Measurements from ENCODE around the gene CMTM7.
"Not testable (repeated sequence)": the region's sequence is repeated elsewhere in the genome, so short reads cannot be mapped to it uniquely, and the experiment has no call there.

The CMTM7 gene

DNA sequence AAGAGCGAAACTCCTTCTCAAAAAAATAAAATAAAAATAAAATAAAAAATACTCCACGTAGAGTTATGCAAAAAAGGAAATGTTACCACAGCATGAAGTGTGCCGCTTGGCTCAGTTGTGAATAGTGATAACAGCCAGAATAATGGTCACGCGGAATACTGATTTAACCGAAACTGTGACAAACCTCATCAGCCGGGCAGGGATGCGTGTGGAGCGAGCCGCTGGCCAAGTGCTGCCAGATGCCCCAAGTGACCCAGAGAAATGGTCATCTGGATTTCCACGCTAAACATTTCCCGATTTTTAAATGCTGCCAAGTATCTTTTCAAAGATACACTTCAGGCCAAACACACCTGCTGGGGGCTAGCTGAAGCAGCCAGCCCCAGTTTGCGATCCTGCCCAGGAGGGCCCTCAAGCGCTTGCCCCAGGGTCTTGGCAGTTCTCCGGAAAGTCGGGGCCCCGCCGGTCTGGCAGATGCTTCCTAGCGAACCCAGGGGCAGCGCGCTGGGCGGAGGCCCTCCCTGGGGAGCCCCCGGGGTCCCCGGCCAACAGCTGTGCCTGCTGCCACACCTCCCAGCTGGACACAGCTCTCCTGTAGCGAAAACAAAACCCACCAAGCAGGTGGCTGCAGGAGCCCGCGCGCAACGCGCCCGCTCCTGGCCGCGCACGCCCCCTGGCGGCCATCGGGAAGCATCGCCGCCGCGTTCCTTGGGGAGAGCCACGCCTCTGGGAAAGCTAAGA, 75.8 kb downstream of the CMTM7 start:
- peak overlapping the region; percentile 38 for H3K4me2 ChIP-seq (ENCODE audit: low read length)
- no peaks in the 10 kb centered on the region for H3K27me3 ChIP-seq (ENCODE audit: control insufficient read depth, insufficient read depth, low read length)
- no peaks in the 10 kb centered on the region for H3K4me1 ChIP-seq
- peak overlapping the region; percentile 87 for H2AFZ ChIP-seq
- H3K9me3 ChIP-seq (ENCODE audit: control insufficient read depth, low read length) = no peaks in the 10 kb centered on the region
- no peaks in the 10 kb centered on the region for H3K79me2 ChIP-seq
- H3K9ac ChIP-seq = no peak overlapping the region
- H3K4me3 ChIP-seq (ENCODE audit: low read depth, low read length) = no peak overlapping the region
- H3K27ac ChIP-seq = no peak overlapping the region
- TF ChIP-seq, protein P1, sequence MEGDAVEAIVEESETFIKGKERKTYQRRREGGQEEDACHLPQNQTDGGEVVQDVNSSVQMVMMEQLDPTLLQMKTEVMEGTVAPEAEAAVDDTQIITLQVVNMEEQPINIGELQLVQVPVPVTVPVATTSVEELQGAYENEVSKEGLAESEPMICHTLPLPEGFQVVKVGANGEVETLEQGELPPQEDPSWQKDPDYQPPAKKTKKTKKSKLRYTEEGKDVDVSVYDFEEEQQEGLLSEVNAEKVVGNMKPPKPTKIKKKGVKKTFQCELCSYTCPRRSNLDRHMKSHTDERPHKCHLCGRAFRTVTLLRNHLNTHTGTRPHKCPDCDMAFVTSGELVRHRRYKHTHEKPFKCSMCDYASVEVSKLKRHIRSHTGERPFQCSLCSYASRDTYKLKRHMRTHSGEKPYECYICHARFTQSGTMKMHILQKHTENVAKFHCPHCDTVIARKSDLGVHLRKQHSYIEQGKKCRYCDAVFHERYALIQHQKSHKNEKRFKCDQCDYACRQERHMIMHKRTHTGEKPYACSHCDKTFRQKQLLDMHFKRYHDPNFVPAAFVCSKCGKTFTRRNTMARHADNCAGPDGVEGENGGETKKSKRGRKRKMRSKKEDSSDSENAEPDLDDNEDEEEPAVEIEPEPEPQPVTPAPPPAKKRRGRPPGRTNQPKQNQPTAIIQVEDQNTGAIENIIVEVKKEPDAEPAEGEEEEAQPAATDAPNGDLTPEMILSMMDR (IDR thresholded peaks at IDR 0.05) = peak; percentile 98
- H3K36me3 ChIP-seq (ENCODE audit: control insufficient read depth, insufficient read depth, low read length) = no peaks in the 10 kb centered on the region

DNA sequence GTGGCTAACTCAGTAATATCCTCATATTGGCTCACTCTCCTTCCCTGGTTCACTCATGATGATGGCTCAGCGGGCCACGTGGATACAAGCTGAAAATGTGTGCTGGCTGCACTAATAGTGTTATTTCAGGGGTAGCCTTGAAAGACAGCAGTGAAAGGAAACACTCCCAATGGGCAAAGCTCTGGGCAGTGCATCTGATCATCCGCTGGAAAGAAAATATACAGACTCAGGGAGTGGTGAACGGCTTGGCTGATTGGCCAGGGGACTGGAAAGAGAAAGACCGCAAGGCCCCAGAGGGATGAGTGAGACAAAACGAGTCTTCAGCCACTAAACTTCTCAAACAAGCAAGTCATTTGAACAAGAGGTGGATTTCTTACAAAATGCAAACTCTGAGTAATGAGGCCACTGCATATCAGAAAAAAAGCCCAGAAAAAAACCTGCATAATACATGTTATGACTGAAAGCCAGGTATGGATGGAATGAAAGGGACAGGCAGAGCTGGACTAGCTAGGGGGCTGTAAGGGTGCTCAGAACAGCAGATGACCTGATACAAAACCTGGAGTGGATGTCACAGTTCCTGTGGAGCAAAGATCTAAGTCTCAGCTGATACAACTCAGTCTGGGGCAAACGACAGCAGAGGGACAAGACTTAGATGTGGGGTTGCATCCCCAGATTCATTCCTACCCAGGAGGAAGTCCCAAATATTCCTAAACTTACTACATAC, 77.7 kb downstream of the CMTM7 start:
- H3K27me3 ChIP-seq (ENCODE audit: control insufficient read depth, insufficient read depth, low read length) = no peaks in the 10 kb centered on the region
- no peak overlapping the region for H3K27ac ChIP-seq
- peaks cover 3% of the 10 kb centered on the region for H3K79me2 ChIP-seq
- TF ChIP-seq, protein P1 (IDR thresholded peaks at IDR 0.05) = no peak
- H3K4me3 ChIP-seq (ENCODE audit: low read depth, low read length) = no peak overlapping the region
- H3K4me1 ChIP-seq = no peaks in the 10 kb centered on the region
- H3K9ac ChIP-seq = no peak overlapping the region
- H3K4me2 ChIP-seq (ENCODE audit: low read length) = no peak overlapping the region
- no peak overlapping the region for H2AFZ ChIP-seq
- no peaks in the 10 kb centered on the region for H3K36me3 ChIP-seq (ENCODE audit: control insufficient read depth, insufficient read depth, low read length)
- H3K9me3 ChIP-seq (ENCODE audit: control insufficient read depth, low read length) = no peaks in the 10 kb centered on the region

DNA sequence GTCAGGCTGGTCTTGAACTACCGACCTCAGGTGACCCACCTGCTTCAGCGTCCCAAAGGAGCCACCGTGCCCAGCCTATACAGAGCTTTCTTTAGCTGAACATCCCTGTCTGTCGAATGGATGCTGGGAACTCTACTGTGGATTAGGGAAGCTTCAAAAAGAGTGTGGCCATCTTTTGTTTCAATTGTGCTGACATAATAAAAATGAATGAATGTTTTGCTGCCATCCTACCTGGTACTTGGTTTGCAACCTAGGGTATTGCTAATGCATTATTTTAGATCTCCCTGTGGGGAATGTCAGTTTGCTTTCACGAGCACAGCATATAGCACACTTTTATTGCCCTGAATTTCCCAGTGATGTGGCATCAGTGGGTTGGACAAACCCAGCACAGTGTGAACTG, 78.7 kb downstream of the CMTM7 start:
- no peak overlapping the region for H3K27ac ChIP-seq
- H3K79me2 ChIP-seq = peaks cover 3% of the 10 kb centered on the region
- H3K4me1 ChIP-seq = no peaks in the 10 kb centered on the region
- H3K27me3 ChIP-seq (ENCODE audit: control insufficient read depth, insufficient read depth, low read length) = no peaks in the 10 kb centered on the region
- H3K9ac ChIP-seq = no peak overlapping the region
- no peak overlapping the region for H2AFZ ChIP-seq
- no peak overlapping the region for H3K4me3 ChIP-seq (ENCODE audit: low read depth, low read length)
- no peak overlapping the region for H3K4me2 ChIP-seq (ENCODE audit: low read length)
- H3K36me3 ChIP-seq (ENCODE audit: control insufficient read depth, insufficient read depth, low read length) = no peaks in the 10 kb centered on the region
- TF ChIP-seq, protein P1 (IDR thresholded peaks at IDR 0.05) = no peak
- H3K9me3 ChIP-seq (ENCODE audit: control insufficient read depth, low read length) = no peaks in the 10 kb centered on the region

DNA sequence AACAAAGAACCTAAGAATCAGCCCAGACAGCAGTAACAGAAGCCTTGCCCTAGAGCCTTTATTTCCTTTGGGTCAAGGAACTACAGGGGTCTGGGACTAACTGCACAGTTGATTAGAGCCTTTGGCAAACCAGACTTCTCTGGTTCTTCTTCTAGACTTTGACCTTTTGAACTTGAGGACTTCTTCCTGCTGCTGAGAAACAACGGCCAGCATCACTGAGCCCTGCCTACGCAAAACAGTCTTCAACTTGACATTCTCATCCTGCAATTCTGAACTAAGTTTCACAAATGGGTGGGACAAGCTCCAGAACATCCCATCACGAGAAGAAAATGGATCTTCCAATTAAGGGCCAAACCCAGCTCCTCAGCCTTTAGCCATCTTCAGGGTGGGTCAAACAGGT, 79.6 kb downstream of the CMTM7 start:
- TF ChIP-seq, protein P1 (IDR thresholded peaks at IDR 0.05) = no peak
- H3K27me3 ChIP-seq (ENCODE audit: control insufficient read depth, insufficient read depth, low read length) = no peaks in the 10 kb centered on the region
- H3K4me2 ChIP-seq (ENCODE audit: low read length) = no peak overlapping the region
- no peaks in the 10 kb centered on the region for H3K9me3 ChIP-seq (ENCODE audit: control insufficient read depth, low read length)
- H3K36me3 ChIP-seq (ENCODE audit: control insufficient read depth, insufficient read depth, low read length) = no peaks in the 10 kb centered on the region
- H2AFZ ChIP-seq = no peak overlapping the region
- H3K27ac ChIP-seq = no peak overlapping the region
- H3K4me1 ChIP-seq = no peaks in the 10 kb centered on the region
- H3K9ac ChIP-seq = no peak overlapping the region
- peaks cover 3% of the 10 kb centered on the region for H3K79me2 ChIP-seq
- H3K4me3 ChIP-seq (ENCODE audit: low read depth, low read length) = no peak overlapping the region

DNA sequence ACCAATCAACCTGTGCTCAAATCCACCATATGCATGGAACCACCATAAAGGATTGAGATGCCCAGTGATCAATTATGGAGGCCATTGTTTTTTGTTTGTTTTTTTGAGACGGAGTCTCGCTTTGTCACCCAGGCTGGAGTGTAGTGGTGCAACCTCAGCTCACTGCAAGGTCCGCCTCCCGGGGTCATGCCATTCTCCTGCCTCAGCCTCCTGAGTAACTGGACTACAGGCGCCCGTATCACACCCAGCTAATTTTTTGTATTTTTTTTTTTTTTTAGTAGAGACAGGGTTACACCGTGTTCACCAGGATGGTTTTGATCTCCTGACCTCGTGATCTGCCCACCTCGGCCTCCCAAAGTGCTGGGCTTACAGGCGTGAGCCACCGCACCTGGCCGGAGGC, 80.5 kb downstream of the CMTM7 start:
- not testable (repeated sequence) for H3K4me1 ChIP-seq; H3K4me3 ChIP-seq (ENCODE audit: low read depth, low read length); H3K27ac ChIP-seq; H3K9me3 ChIP-seq (ENCODE audit: control insufficient read depth, low read length); H3K79me2 ChIP-seq; H3K9ac ChIP-seq; H2AFZ ChIP-seq; H3K27me3 ChIP-seq (ENCODE audit: control insufficient read depth, insufficient read depth, low read length); H3K4me2 ChIP-seq (ENCODE audit: low read length); H3K36me3 ChIP-seq (ENCODE audit: control insufficient read depth, insufficient read depth, low read length)
